GM12878 (cell line): ENCODE data around the gene FUT6.

Source experiments
- EP300 ChIP-seq, 2 experiments: fragments of 150-350 bp in 1 of 2; IDR thresholded peaks; 2 replicates each; pipeline ENCODE4 v1.6.1; 2011 to 2012; ENCODE audit warnings: low read depth in 2 of 2, low read length in 2 of 2, borderline replicate concordance in 1 of 2, improper control_type of control experiment in 1 of 2, inconsistent platforms in 1 of 2; ENCODE audit not compliant: control insufficient read depth in 1 of 2
- MEF2A ChIP-seq: IDR thresholded peaks from 2 replicates; pipeline ENCODE4 v1.6.1; 2011; ENCODE audit warnings: low read depth, mild to moderate bottlenecking, low read length, moderate library complexity; ENCODE audit not compliant: insufficient read depth
- NFIC ChIP-seq: IDR thresholded peaks from 2 replicates; pipeline ENCODE4 v1.6.1; 2012; ENCODE audit warnings: low read depth, mild to moderate bottlenecking, inconsistent platforms, low read length, moderate library complexity
- NR2C2 ChIP-seq: IDR thresholded peaks from 2 replicates; pipeline ENCODE4 v1.6.1; 2011; ENCODE audit warnings: borderline replicate concordance, low read depth; ENCODE audit not compliant: control insufficient read depth, insufficient read length
- YY1 ChIP-seq: IDR thresholded peaks from 2 replicates; pipeline ENCODE4 v1.6.1; 2011; ENCODE audit warnings: low read depth, mild to moderate bottlenecking, low read length
- ZNF207 ChIP-seq: fragments of 450-650 bp; IDR thresholded peaks from 2 replicates; pipeline ENCODE4 v1.6.1; 2014; ENCODE audit warnings: antibody characterized with exemption, mild to moderate bottlenecking, borderline replicate concordance
- ZNF274 ChIP-seq: IDR thresholded peaks from one replicate; pipeline ENCODE4 v1.8.0; 2011; ENCODE audit not compliant: insufficient read length, insufficient read depth
- TF ChIP-seq, protein P1 (sequence below), 3 experiments: IDR thresholded peaks in 2 of 3; conservative IDR thresholded peaks in 1 of 3; 2 replicates each; pipeline ENCODE4 v1.5.1; 2011; ENCODE audit warnings: low read depth in 3 of 3, low read length in 3 of 3, mild to moderate bottlenecking in 3 of 3, control low read depth in 2 of 3, moderate library complexity in 2 of 3, inconsistent platforms in 1 of 3, mixed read lengths in 1 of 3; ENCODE audit not compliant: control insufficient read depth in 2 of 3, insufficient read depth in 1 of 3; ENCODE audit errors: extremely low read depth in 1 of 3
- TF ChIP-seq, protein P2 (sequence below): IDR thresholded peaks from 2 replicates; pipeline ENCODE4 v1.6.1; 2012; ENCODE audit warnings: mild to moderate bottlenecking, low read depth, low read length

GRCh38 chr19:5844456-5845433 lies 5.2 kb upstream of the FUT6 start:
- no peak for TF ChIP-seq EP300 (IDR thresholded peaks at IDR 0.05; ENCODE audit: borderline replicate concordance in 1 of 2, control insufficient read depth in 1 of 2, low read depth in 2 of 2, low read length in 2 of 2)
- no peak for TF ChIP-seq ZNF207
- no peak for TF ChIP-seq ZNF274
- TF ChIP-seq, protein P1, sequence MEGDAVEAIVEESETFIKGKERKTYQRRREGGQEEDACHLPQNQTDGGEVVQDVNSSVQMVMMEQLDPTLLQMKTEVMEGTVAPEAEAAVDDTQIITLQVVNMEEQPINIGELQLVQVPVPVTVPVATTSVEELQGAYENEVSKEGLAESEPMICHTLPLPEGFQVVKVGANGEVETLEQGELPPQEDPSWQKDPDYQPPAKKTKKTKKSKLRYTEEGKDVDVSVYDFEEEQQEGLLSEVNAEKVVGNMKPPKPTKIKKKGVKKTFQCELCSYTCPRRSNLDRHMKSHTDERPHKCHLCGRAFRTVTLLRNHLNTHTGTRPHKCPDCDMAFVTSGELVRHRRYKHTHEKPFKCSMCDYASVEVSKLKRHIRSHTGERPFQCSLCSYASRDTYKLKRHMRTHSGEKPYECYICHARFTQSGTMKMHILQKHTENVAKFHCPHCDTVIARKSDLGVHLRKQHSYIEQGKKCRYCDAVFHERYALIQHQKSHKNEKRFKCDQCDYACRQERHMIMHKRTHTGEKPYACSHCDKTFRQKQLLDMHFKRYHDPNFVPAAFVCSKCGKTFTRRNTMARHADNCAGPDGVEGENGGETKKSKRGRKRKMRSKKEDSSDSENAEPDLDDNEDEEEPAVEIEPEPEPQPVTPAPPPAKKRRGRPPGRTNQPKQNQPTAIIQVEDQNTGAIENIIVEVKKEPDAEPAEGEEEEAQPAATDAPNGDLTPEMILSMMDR (IDR thresholded peaks at IDR 0.05 in 2 of 3, conservative IDR thresholded peaks at IDR 0.05 in 1 of 3; ENCODE audit: control insufficient read depth in 2 of 3, extremely low read depth in 1 of 3, insufficient read depth in 1 of 3, low read depth in 3 of 3, low read length in 3 of 3): no peak
- TF ChIP-seq, protein P2, sequence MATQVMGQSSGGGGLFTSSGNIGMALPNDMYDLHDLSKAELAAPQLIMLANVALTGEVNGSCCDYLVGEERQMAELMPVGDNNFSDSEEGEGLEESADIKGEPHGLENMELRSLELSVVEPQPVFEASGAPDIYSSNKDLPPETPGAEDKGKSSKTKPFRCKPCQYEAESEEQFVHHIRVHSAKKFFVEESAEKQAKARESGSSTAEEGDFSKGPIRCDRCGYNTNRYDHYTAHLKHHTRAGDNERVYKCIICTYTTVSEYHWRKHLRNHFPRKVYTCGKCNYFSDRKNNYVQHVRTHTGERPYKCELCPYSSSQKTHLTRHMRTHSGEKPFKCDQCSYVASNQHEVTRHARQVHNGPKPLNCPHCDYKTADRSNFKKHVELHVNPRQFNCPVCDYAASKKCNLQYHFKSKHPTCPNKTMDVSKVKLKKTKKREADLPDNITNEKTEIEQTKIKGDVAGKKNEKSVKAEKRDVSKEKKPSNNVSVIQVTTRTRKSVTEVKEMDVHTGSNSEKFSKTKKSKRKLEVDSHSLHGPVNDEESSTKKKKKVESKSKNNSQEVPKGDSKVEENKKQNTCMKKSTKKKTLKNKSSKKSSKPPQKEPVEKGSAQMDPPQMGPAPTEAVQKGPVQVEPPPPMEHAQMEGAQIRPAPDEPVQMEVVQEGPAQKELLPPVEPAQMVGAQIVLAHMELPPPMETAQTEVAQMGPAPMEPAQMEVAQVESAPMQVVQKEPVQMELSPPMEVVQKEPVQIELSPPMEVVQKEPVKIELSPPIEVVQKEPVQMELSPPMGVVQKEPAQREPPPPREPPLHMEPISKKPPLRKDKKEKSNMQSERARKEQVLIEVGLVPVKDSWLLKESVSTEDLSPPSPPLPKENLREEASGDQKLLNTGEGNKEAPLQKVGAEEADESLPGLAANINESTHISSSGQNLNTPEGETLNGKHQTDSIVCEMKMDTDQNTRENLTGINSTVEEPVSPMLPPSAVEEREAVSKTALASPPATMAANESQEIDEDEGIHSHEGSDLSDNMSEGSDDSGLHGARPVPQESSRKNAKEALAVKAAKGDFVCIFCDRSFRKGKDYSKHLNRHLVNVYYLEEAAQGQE: no peak
- no peak for TF ChIP-seq NR2C2
- TF ChIP-seq NFIC: no peak
- no peak for TF ChIP-seq YY1
- TF ChIP-seq MEF2A: no peak
